C1 segment of cervical spinal cord (tissue), 14 donors: ENCODE results near the gene SRI.

Experiments
- DNase-seq, 14 donors: peaks; one replicate each; lab custom pipeline; 2025; lab: John Stamatoyannopoulos, UW

The SRI gene

GRCh38 chr7:88224601-88225275, 4.9 kb upstream of the SRI start:
- no peak for DNase-seq

GRCh38 chr7:88223265-88223664, 3.4 kb upstream of the SRI start:
- no peak for DNase-seq

GRCh38 chr7:88218836-88219605, 817 bp downstream of the SRI start:
- peak in 12 of 14 donors; percentile 24 to 73 (median 44) for DNase-seq

DNA sequence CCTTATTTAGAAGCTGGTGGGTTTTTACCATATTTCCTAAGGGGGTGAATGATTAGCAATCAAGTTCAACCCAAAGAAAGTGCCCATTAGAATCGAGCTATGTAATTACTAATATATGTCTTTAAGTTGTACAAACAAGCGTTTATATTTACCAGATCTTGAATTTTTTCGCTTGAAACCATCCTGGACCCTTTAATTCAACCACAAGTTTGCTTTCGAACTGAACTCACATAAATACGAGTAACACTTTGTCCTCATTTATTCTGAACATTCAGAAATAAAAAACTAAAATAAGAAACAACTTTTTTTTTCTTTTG, 1.5 kb downstream of the SRI start:
- DNase-seq: no peak

DNA sequence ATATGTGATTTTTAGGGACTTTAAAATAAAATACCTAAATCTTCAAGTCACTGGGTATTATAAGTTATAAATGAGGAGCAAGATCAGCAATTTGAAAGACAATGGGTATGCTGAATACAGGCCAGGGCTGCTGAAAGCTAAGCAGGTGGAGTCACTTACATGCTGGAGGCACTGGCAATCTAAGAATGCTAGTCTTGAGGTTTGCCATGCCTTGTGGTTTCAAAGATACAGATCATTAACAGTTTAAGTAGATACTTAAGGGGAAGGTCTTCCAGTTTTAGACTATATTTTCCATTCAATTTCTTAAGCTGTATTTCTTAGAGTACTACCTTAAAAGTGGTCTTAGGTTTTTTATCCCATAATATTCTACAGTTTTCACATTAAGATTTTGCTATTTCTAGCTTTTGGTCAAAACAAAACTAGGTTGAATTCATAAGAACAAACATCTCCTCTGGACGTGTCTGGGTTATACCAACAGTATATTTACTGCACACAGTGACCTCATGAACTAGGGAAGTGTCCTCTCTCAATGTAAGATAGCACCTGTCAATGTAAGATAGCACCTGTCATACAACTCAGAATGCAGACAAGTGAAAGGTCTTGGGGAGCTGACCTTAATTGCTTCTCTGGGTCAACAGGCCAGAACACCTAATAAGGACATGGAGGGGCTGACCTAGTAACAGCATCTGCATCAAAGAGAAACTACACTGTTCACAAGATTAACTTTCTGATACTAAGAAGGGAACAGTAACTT, 2.0 kb downstream of the SRI start:
- no peak for DNase-seq

DNA sequence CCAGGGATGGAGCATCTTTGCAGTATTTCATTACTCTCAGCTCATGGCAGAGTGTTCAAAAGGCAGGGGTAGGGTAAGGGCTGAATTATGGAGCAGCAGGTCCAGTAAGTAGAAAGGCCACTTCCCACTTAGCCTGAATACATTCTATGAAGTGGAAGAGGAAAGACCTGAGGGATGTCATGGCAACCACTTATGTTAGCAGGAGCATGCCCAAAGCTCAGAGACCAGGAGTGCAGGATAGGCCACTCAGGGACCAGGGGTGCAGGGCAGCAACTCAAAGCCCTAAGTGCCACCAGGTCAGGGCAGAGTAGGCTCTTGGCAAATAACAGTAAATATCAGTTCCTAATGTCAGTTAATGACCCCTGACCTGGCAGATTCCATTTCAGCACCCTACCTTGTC, 3.6 kb downstream of the SRI start:
- DNase-seq: no peak

- DNase-seq: no peak
Measured at GRCh38 chr7:88215295-88215694, 4.5 kb downstream of the SRI start.

GRCh38 chr7:88214456-88214855, 5.4 kb downstream of the SRI start:
- DNase-seq: no peak

DNA sequence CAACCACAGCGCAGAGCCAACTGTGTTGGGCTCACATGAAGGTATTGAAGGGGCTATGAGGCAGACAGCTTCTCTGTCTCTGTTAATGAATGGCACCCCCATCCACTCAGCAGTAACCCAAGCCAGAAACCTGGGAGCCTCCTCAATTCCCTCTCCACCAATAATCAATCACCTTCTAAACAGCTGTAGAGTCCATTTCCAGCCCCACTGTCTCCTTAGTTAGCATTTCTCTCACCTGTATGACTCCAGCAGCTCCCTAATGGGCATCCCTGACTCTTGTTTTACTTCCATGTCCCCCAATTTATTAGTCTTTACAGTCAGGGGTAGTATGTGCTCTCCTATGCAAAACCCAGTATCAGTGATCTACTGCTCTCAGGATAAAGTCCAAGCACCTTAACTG, 6.9 kb downstream of the SRI start:
- DNase-seq: no peak

DNA sequence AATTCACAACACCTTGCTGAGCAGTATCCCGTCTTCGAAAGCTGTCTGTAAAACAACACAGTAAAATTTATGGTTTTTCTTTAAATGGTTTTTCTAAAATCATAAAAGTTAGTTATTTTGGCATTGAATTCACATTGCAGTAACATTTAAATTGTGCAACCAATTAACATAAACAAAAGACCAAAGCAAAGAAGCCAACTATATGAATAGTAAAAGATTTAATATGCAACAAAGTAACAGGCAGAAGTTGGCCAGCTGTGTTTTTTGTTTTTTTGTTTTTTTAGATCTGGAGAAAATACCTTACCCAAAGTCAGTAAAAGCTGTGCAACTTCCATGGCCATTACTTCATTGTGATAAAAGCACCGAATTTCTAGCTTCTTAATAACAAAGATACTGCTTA, 11.3 kb downstream of the SRI start:
- DNase-seq: no peak

DNA sequence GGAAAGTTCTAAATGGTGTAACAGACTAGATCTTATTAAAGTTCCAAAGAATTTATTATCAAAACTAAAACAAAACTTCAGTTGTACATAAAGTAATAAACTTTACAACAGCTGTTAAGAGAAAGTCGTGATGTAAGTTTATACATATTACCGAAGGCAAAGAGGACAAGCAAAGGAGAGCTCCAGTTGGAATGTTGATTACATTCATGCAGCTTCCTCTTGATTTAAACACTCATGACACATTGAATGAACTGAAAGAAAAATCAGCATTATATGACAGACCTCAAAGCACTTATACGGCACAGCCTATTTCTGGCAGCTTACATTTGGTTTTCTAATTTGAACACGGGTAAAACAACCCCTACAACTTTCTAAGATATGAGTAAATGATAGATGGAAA, 13.6 kb downstream of the SRI start:
- DNase-seq: no peak

DNA sequence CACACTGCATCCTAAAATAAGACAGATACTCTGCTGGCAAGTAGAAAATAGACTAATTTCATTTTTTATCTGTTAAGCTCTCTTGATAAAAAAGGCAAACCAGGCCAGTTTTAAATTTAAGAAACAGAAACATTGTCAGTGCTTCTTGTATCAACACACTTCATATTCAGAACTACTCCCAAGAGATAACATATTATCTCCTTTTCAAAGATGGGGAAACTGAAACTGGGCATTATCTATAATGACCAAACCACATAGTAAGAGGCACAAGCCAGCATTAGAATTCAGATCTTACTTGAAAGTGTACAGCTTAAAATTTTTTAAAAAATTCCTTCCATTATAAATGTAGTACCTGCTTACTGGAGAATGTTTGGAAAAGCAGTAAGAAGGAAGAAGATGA, 14.7 kb downstream of the SRI start:
- no peak for DNase-seq

DNA sequence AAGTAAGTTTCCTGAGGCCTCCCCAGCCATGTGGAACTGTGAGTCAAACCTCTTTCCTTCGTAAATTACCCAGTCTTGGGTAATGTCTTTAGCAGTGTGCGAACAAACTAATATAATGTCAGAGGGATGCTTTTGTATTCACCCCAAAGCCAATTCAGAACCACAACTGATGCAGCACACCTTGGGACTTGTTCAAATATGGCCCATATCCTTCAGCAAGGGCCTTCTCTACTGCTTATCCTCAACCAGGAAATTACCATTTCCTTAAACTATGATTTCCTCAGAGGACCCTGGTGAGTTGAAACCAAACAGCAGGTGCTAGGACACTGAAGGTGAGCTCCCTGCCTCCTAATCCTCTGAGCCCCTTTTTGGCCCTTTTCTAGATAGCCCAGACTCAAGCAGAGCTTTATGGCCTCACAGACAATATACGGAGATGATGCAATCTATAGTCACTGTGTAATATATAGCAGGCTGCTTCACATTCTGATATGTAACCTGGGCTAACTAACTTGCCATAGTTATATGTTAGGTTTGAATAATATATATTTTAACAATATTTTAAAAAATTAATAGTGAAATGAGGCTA, 15.2 kb downstream of the SRI start:
- DNase-seq: no peak

DNA sequence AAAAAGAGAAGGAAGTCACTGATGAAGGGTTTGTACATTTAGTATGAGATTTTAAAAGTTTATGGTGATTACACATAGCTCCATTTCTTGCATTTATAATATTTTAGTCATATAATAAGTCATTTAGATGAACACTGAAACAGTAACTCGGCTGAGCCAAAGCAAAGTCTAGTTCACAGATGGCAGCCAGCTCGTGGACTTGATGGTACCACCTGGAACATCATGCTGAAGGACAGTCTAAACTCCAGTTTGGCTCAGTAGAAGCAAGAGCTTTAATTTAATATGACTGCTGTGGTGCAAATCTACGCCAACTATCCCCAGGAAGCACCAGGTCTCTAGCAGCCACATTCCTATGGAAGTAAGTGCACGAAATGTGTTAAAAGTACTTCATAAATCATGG, 16.4 kb downstream of the SRI start:
- DNase-seq: peak in 1 of 14 donors; percentile 65

- DNase-seq: no peak
Measured at GRCh38 chr7:88202799-88203198, 17.0 kb downstream of the SRI start.

DNA sequence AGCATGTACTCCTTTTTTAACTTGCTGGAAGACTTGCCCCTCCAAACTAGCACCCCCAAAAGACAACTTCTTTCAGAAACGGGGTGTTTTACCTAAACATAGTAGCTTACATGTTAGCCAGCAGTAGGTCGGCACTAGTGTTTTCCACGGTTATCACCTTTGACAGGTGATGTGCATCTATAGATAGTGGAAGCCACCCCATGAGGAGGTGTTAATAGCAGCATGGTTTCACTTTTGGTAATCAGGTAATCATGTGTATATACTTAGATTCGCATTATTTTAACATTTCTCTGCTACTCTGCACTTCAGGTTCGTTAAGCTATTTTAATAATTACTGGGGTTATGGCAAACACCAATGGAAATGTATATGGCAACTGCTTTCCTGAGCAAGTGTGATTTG, 17.6 kb downstream of the SRI start:
- no peak for DNase-seq

GRCh38 chr7:88201305-88201704, 18.5 kb downstream of the SRI start:
- DNase-seq: peak in 1 of 14 donors; percentile 34

DNA sequence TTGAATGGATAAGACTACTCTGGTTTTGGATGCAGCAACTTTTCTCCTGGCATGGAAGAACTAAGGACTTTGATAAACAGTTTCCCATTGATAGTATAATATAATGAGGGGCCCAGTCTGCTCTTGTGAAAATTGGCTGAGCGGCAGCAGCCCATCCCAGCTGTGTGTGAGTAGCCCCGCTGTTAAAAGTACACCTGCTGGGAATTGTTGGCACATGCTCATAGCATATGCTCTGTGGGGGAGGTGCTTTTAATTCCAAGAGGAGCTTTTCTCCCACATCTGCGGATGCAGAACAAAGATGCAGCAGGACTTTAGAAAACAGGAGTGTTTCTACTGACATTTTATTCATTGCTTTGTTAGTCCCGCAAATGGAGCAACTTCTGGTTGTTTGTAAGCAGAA, 19.0 kb downstream of the SRI start:
- DNase-seq: peak in 1 of 14 donors; percentile 40

DNA sequence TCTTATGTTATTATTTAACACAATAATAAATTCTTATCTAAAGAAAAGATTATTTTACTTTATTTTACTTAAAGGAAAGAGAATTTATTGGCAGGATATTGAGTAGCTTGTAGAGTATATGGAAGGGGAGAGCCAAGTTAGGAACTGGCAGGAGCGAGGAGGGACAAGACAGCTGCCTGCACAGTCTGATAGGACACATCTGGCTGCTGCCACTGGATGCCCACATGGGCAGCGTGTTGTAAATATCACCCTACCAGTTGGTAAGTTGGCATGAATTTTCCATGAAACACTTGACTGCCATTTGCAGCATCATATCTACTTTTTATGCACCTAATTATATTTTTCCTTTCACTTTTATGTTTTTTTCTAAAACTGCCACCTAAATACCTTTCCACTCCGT, 19.6 kb downstream of the SRI start:
- DNase-seq: no peak

GRCh38 chr7:88191911-88192310, 27.9 kb downstream of the SRI start:
- no peak for DNase-seq

GRCh38 chr7:88185650-88186049, 34.2 kb downstream of the SRI start:
- DNase-seq: peak in 1 of 14 donors; percentile 4

- peak in 4 of 14 donors; percentile 8 to 64 (median 12) for DNase-seq
Measured at GRCh38 chr7:88184848-88185304, 35.0 kb downstream of the SRI start.
